ENCODE measurements around the gene HOXA13.

DNA sequence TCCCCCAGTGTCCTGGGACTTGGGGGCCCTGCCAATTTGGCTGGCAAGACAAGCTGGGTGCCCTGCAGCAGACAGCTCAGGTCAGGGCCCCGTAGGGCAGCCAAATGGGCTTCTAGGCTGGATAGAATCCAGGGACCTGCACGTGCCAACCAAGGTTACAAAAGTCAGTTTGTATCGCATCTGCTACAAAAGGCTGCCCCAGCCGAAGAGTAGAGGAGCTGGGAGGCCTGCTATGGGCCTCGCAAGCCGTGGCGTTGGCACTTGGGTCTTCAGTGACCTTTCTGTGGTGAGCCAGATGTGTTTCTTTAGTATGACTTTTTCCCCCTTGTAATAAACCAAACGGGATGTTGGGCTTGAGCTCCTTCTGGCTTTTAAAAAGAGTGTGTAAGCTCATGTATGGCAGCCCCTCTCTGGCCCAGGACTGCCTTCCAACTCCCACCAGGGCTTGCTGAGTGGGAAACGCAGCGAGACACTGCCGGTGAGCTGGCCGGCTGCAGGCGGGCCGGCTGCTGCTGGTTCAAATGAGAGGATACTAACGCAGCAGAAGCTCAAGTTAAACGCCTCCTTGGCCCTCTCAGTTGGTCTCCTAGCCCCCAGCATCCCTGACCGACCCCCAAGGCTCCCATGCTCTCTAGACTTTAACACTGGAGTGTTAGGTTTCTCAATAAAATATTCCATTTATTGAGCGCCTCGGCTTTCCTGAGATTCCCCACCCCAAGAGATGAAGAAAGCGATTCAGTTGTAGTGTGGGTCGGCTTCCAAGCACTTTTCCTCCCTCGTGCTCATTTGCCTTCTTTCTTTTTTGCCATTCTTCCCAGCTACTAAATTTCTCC is 22.7 kb downstream of the HOXA13 start:
- TF ChIP-seq, protein P1, sequence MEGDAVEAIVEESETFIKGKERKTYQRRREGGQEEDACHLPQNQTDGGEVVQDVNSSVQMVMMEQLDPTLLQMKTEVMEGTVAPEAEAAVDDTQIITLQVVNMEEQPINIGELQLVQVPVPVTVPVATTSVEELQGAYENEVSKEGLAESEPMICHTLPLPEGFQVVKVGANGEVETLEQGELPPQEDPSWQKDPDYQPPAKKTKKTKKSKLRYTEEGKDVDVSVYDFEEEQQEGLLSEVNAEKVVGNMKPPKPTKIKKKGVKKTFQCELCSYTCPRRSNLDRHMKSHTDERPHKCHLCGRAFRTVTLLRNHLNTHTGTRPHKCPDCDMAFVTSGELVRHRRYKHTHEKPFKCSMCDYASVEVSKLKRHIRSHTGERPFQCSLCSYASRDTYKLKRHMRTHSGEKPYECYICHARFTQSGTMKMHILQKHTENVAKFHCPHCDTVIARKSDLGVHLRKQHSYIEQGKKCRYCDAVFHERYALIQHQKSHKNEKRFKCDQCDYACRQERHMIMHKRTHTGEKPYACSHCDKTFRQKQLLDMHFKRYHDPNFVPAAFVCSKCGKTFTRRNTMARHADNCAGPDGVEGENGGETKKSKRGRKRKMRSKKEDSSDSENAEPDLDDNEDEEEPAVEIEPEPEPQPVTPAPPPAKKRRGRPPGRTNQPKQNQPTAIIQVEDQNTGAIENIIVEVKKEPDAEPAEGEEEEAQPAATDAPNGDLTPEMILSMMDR (IDR thresholded peaks at IDR 0.05; ENCODE audit: low read length): no peak
- TF ChIP-seq EZH2 (IDR thresholded peaks at IDR 0.05; ENCODE audit: borderline replicate concordance, low read length): no peak

All from OCI-LY1 (cell line).